GM23338 (cell line): ENCODE results near the gene DYTN.

Experiments
- CTCF ChIP-seq, 2 experiments: fragments of 200-600 bp in 1 of 2; sonication (generic) in 1 of 2; conservative IDR thresholded peaks; 2 replicates each; pipeline versions ENCODE4 v1.5.1 to v1.6.1; 2016 to 2017; ENCODE audit warnings: antibody characterized with exemption in 2 of 2, low read depth in 2 of 2, mild to moderate bottlenecking in 2 of 2, moderate library complexity in 1 of 2
- ETS1 ChIP-seq: IDR thresholded peaks from 2 replicates; pipeline ENCODE4 v1.6.1; 2016; ENCODE audit warnings: antibody characterized with exemption
- EZH2 ChIP-seq: fragments of 200-600 bp; sonication (generic); IDR thresholded peaks from one replicate; pipeline ENCODE4 v1.8.0; 2017; ENCODE audit warnings: antibody characterized with exemption, mild to moderate bottlenecking, low read depth; ENCODE audit not compliant: unreplicated experiment
- EZH2phosphoT487 ChIP-seq: fragments of 200-600 bp; sonication (generic); IDR thresholded peaks from one replicate; pipeline ENCODE4 v1.8.1; 2018; ENCODE audit warnings: antibody characterized with exemption; ENCODE audit not compliant: unreplicated experiment
- POLR2AphosphoS5 ChIP-seq: IDR thresholded peaks from 2 replicates; pipeline ENCODE4 v1.6.1; 2016; ENCODE audit warnings: antibody characterized with exemption, low read depth
- REST ChIP-seq: IDR thresholded peaks from one replicate; pipeline ENCODE4 v1.6.1; 2018; ENCODE audit warnings: antibody characterized with exemption; ENCODE audit not compliant: unreplicated experiment

GRCh38 chr2:206639636-206640035 lies 78.6 kb downstream of the DYTN start:
- TF ChIP-seq CTCF (conservative IDR thresholded peaks at IDR 0.05; ENCODE audit: low read depth in 2 of 2) (no peak), EZH2 (no peak), ETS1 (no peak), POLR2AphosphoS5 (no peak), EZH2phosphoT487 (no peak), REST (no peak)
